Trophoblast cell (in vitro differentiated cells and primary cell): ENCODE data around the gene KCNH3.

Experiments used
- DNase-seq, 2 donors: peaks; one replicate each; pipeline ENCODE4 v3.0.0-alpha.2; 2016
- H2AFZ ChIP-seq: 2 replicates; pipeline ENCODE4 v1.6.1; 2013; ENCODE audit warnings: low read length, moderate library complexity, mild to moderate bottlenecking; ENCODE audit not compliant: insufficient read depth, poor library complexity
- H2AK5ac ChIP-seq: 2 replicates; pipeline ENCODE4 v1.6.1; 2013; ENCODE audit warnings: mild to moderate bottlenecking, low read length
- H2BK120ac ChIP-seq: 2 replicates; pipeline ENCODE4 v1.6.1; 2013; ENCODE audit warnings: low read length, mild to moderate bottlenecking, moderate library complexity; ENCODE audit not compliant: insufficient read depth, poor library complexity
- H2BK12ac ChIP-seq: 2 replicates; pipeline ENCODE4 v1.6.1; 2013; ENCODE audit warnings: mild to moderate bottlenecking, low read length, moderate library complexity
- H2BK5ac ChIP-seq: 2 replicates; pipeline ENCODE4 v1.6.1; 2013; ENCODE audit warnings: low read length, low read depth, moderate library complexity, mild to moderate bottlenecking; ENCODE audit not compliant: poor library complexity
- H3K14ac ChIP-seq: 2 replicates; pipeline ENCODE4 v1.6.1; 2013; ENCODE audit warnings: mild to moderate bottlenecking, low read length
- H3K18ac ChIP-seq: 2 replicates; pipeline ENCODE4 v1.6.1; 2013; ENCODE audit warnings: mild to moderate bottlenecking, low read length
- H3K23ac ChIP-seq: 2 replicates; pipeline ENCODE4 v1.6.1; 2013; ENCODE audit warnings: low read length
- H3K27ac ChIP-seq: 2 replicates; pipeline ENCODE4 v1.5.1; 2013; ENCODE audit warnings: low read depth, mild to moderate bottlenecking, inconsistent platforms, low read length, moderate library complexity
- H3K27me3 ChIP-seq: 2 replicates; pipeline ENCODE4 v1.6.1; 2013; ENCODE audit warnings: inconsistent platforms, mild to moderate bottlenecking, low read length, moderate library complexity; ENCODE audit not compliant: insufficient read depth
- H3K36me3 ChIP-seq, 2 experiments: 1 replicate in 1 of 2; 2 replicates in 1 of 2; pipeline ENCODE4 v1.6.1; 2013; ENCODE audit warnings: low read length in 2 of 2, mild to moderate bottlenecking in 2 of 2, moderate library complexity in 1 of 2; ENCODE audit not compliant: insufficient read depth in 2 of 2, control insufficient read depth in 1 of 2
- H3K4ac ChIP-seq: 2 replicates; pipeline ENCODE4 v1.6.1; 2013; ENCODE audit warnings: low read depth, mild to moderate bottlenecking, low read length, moderate library complexity
- H3K4me1 ChIP-seq, 2 experiments: 1 replicate in 1 of 2; 2 replicates in 1 of 2; pipeline ENCODE4 v1.6.1; 2013; ENCODE audit warnings: low read length in 2 of 2, mild to moderate bottlenecking in 2 of 2, moderate library complexity in 1 of 2; ENCODE audit not compliant: insufficient read depth in 2 of 2, control insufficient read depth in 1 of 2
- H3K4me2 ChIP-seq: 2 replicates; pipeline ENCODE4 v1.6.1; 2013; ENCODE audit warnings: inconsistent platforms, mild to moderate bottlenecking, low read length, moderate library complexity
- H3K4me3 ChIP-seq: 2 replicates; pipeline ENCODE4 v1.5.1; 2013; ENCODE audit warnings: mild to moderate bottlenecking, low read depth, low read length, inconsistent platforms
- H3K79me1 ChIP-seq: one replicate; pipeline ENCODE4 v1.6.1; 2013; ENCODE audit warnings: low read length
- H3K79me2 ChIP-seq: 2 replicates; pipeline ENCODE4 v1.6.1; 2013; ENCODE audit warnings: low read length, mild to moderate bottlenecking; ENCODE audit not compliant: control insufficient read depth, insufficient read depth, poor library complexity
- H3K9ac ChIP-seq: 2 replicates; pipeline ENCODE4 v1.6.1; 2013; ENCODE audit warnings: mild to moderate bottlenecking, low read length
- H3K9me3 ChIP-seq: 2 replicates; pipeline ENCODE4 v1.6.1; 2013; ENCODE audit warnings: low read depth, mild to moderate bottlenecking, control low read depth, inconsistent platforms, low read length; ENCODE audit not compliant: insufficient read depth
- H4K12ac ChIP-seq: 2 replicates; pipeline ENCODE4 v1.6.1; 2013; ENCODE audit warnings: low read depth, mild to moderate bottlenecking, low read length, moderate library complexity
- H4K8ac ChIP-seq: 2 replicates; pipeline ENCODE4 v1.6.1; 2013; ENCODE audit warnings: low read depth, mild to moderate bottlenecking, low read length, moderate library complexity
- H4K91ac ChIP-seq: one replicate; pipeline ENCODE4 v1.6.1; 2013; ENCODE audit warnings: low read depth, mild to moderate bottlenecking, low read length, moderate library complexity
- WGBS: extraction: QIAGEN DNeasy Blood & Tissue Kit; methylation state at CpG from one replicate; pipeline ENCODE4 v1.1.7; 2013; ENCODE audit warnings: missing lambda C conversion rate; ENCODE audit not compliant: insufficient read length, insufficient coverage; ENCODE audit errors: extremely low coverage; 5-methylcytosine and 5-hydroxymethylcytosine counted together

Gene KCNH3

GRCh38 chr12:49584591-49584990 is 45.8 kb downstream of the KCNH3 start:
- no peak overlapping the region for H3K9ac ChIP-seq
- no peak overlapping the region for H4K91ac ChIP-seq
- no peak overlapping the region for H2BK5ac ChIP-seq
- H2BK120ac ChIP-seq = no peak overlapping the region
- H4K12ac ChIP-seq = no peak overlapping the region
- H3K27me3 ChIP-seq = no peaks in the 10 kb centered on the region
- H3K79me2 ChIP-seq = no peaks in the 10 kb centered on the region
- H3K18ac ChIP-seq = no peak overlapping the region
- peaks cover 3 to 7% of the 10 kb centered on the region in 2 experiments for H3K4me1 ChIP-seq
- WGBS = no CpG with 5 or more reads among the region's 7 CpGs
- no peak overlapping the region for H2AK5ac ChIP-seq
- no peak overlapping the region for H3K4ac ChIP-seq
- no peaks in the 10 kb centered on the region for H3K9me3 ChIP-seq
- peaks cover 3 to 7% of the 10 kb centered on the region in 2 experiments for H3K36me3 ChIP-seq
- H3K27ac ChIP-seq = no peak overlapping the region
- H2AFZ ChIP-seq = no peak overlapping the region
- H2BK12ac ChIP-seq = no peak overlapping the region
- DNase-seq = no peak
- H3K4me3 ChIP-seq = no peak overlapping the region
- no peak overlapping the region for H4K8ac ChIP-seq
- no peaks in the 10 kb centered on the region for H3K79me1 ChIP-seq
- H3K23ac ChIP-seq = no peak overlapping the region
- H3K4me2 ChIP-seq = no peak overlapping the region
- H3K14ac ChIP-seq = no peak overlapping the region

GRCh38 chr12:49585477-49586459 is 46.9 kb downstream of the KCNH3 start:
- no peak overlapping the region for H4K12ac ChIP-seq
- no peak overlapping the region for H2BK5ac ChIP-seq
- no peaks in the 10 kb centered on the region for H3K27me3 ChIP-seq
- no peak overlapping the region for H3K18ac ChIP-seq
- H3K27ac ChIP-seq = no peak overlapping the region
- H3K4me3 ChIP-seq = no peak overlapping the region
- H4K91ac ChIP-seq = no peak overlapping the region
- H3K79me2 ChIP-seq = no peaks in the 10 kb centered on the region
- H3K9me3 ChIP-seq = no peaks in the 10 kb centered on the region
- no peaks in the 10 kb centered on the region for H3K79me1 ChIP-seq
- peaks cover 3 to 7% of the 10 kb centered on the region in 2 experiments for H3K36me3 ChIP-seq
- H3K14ac ChIP-seq = no peak overlapping the region
- no peak overlapping the region for H3K9ac ChIP-seq
- DNase-seq = no peak
- no CpG with 5 or more reads among the region's 16 CpGs for WGBS
- no peak overlapping the region for H2BK120ac ChIP-seq
- H2AK5ac ChIP-seq = no peak overlapping the region
- no peak overlapping the region for H3K4ac ChIP-seq
- peaks cover 0 to 2% of the 10 kb centered on the region in 2 experiments for H3K4me1 ChIP-seq
- no peak overlapping the region for H3K4me2 ChIP-seq
- no peak overlapping the region for H4K8ac ChIP-seq
- H2BK12ac ChIP-seq = no peak overlapping the region
- no peak overlapping the region for H3K23ac ChIP-seq
- no peak overlapping the region for H2AFZ ChIP-seq

GRCh38 chr12:49587174-49587908 is 48.5 kb downstream of the KCNH3 start:
- Histone ChIP-seq H3K4me1 (no peaks in the 10 kb centered on the region), H3K27ac (no peak overlapping the region), H2BK120ac (no peak overlapping the region), H4K12ac (no peak overlapping the region), H3K9ac (no peak overlapping the region), H2AK5ac (no peak overlapping the region), H2BK5ac (no peak overlapping the region), H3K4me3 (no peak overlapping the region), H2AFZ (no peak overlapping the region), H3K79me2 (no peaks in the 10 kb centered on the region), H3K79me1 (no peaks in the 10 kb centered on the region), H3K4ac (no peak overlapping the region), H4K91ac (no peak overlapping the region), H4K8ac (no peak overlapping the region), H3K4me2 (no peak overlapping the region), H2BK12ac (no peak overlapping the region), H3K27me3 (no peaks in the 10 kb centered on the region), H3K9me3 (no peaks in the 10 kb centered on the region), H3K23ac (no peak overlapping the region), H3K14ac (no peak overlapping the region), H3K18ac (no peak overlapping the region), H3K36me3 (peaks cover 3 to 7% of the 10 kb centered on the region in 2 experiments)
- no CpG with 5 or more reads among the region's 11 CpGs for WGBS
- DNase-seq = no peak

DNA sequence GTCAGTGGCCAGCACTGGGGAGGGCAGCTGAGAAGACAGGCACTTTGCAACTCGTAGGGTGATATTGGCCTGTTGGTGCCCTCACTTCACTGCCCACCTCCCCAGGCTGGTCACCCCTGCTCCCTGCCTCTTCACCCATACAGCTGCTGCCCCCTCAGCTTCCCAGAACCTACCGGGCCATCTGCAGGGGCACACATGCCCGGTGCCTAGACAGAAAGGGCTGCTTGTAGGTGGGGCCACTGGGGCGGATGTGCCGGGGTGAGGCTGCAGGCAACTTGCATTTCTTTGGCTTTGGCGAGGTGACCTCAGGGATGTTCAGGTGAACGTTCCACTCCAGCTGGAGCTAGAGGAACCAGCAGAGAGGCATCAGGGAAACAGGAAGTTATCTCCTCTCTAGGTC is 49.5 kb downstream of the KCNH3 start:
- no CpG with 5 or more reads among the region's 7 CpGs for WGBS

More for the DNA sequence above, 49.5 kb downstream of the KCNH3 start:
- Histone ChIP-seq H3K4ac (no peak overlapping the region), H3K79me1 (no peaks in the 10 kb centered on the region), H3K18ac (no peak overlapping the region), H3K4me3 (no peak overlapping the region), H3K4me1 (no peaks in the 10 kb centered on the region), H2BK5ac (no peak overlapping the region), H3K36me3 (peaks cover 3 to 7% of the 10 kb centered on the region in 2 experiments), H2AK5ac (no peak overlapping the region), H3K27ac (no peak overlapping the region), H3K23ac (no peak overlapping the region), H4K8ac (no peak overlapping the region), H3K27me3 (no peaks in the 10 kb centered on the region), H3K9me3 (no peaks in the 10 kb centered on the region), H4K91ac (no peak overlapping the region), H4K12ac (no peak overlapping the region), H3K9ac (no peak overlapping the region), H3K79me2 (no peaks in the 10 kb centered on the region), H2BK120ac (no peak overlapping the region), H3K14ac (no peak overlapping the region), H3K4me2 (no peak overlapping the region), H2BK12ac (no peak overlapping the region), H2AFZ (no peak overlapping the region)
- DNase-seq = no peak
